ENCODE results near the gene RPL39L. TPM values are rescaled to one million over a fixed set of nuclear protein-coding genes. Genes with fewer than 3 reads are reported as not detected.
"Not testable (repeated sequence)": the region's sequence is repeated elsewhere in the genome, so short reads cannot be mapped to it uniquely, and the experiment has no call there.

Gene RPL39L
- total RNA-seq, 1 experiment from 2014 or later = 145 TPM

DNA sequence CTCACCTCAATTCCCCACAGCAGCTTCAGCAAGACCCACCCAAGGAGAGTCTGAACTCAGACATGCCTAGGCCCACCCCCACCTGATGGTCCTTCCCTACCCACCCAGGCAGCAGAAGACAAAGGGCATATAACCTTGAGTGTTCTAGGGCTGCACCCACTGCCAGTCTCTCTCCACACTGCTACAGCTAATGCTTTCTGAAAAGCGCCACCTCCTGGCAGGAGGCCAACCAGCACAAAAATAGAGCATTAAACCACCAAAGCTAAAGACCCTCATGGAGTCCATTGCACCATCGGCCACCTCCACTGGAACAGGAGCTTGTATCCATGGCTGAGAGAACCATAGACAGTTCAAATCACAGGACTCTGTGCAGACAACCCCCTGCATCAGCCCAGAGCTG is 11.3 kb upstream of the RPL39L start:
- H3K9me3 ChIP-seq = peaks cover 17% of the 10 kb centered on the region
- no peak for DNase-seq
- H3K36me3 ChIP-seq = no peaks in the 10 kb centered on the region

DNA sequence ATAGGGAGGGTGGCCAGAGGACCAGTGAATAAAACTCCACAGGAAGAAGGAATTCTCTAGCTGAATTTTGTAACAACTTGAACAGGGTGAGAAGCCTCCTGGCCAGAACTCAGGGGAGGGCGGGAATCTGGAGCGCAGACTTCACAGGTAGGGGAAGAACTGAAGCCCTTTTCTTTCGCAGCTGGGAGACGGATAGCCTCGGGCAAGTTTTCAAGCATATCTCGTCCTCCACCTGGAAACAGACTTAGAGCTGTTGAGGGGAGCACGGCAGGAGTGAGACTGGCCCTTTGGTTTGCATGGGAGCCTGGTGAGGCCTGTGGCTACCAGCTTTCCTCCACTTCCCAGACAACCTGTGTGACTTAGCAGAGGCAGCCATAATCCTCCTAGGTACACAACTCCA is 10.9 kb upstream of the RPL39L start:
- H3K36me3 ChIP-seq = no peaks in the 10 kb centered on the region
- no peaks in the 10 kb centered on the region for H3K27me3 ChIP-seq
- H3K9me3 ChIP-seq = peaks cover 21% of the 10 kb centered on the region
- DNase-seq = no peak
- H3K4me3 ChIP-seq = no peak overlapping the region

More for the DNA sequence above, 11.3 kb upstream of the RPL39L start:
- no peak overlapping the region for H3K4me3 ChIP-seq
- no peaks in the 10 kb centered on the region for H3K27me3 ChIP-seq

DNA sequence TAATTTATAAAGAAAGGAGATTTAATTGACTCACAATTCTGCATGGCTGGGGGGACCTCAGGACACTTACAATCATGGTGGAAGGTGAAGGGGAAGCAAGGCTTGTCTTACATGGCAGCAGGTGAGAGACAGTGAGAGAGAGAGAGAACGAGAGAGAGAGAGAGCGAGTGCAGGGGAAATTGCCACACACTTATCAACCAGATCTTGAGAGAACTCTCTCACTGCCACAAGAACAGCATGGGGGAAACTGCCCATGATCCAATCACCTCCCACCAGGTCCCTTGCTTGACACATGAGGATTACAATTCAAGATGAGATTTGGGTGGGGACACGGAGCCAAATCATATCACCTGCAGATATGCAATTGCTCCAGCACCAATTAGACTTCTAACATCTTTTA is 7.1 kb upstream of the RPL39L start:
- DNase-seq = no peak
- no peak overlapping the region for H3K4me3 ChIP-seq
- H3K36me3 ChIP-seq = no peaks in the 10 kb centered on the region
- H3K9me3 ChIP-seq = peaks cover 21% of the 10 kb centered on the region
- H3K27me3 ChIP-seq = no peaks in the 10 kb centered on the region

DNA sequence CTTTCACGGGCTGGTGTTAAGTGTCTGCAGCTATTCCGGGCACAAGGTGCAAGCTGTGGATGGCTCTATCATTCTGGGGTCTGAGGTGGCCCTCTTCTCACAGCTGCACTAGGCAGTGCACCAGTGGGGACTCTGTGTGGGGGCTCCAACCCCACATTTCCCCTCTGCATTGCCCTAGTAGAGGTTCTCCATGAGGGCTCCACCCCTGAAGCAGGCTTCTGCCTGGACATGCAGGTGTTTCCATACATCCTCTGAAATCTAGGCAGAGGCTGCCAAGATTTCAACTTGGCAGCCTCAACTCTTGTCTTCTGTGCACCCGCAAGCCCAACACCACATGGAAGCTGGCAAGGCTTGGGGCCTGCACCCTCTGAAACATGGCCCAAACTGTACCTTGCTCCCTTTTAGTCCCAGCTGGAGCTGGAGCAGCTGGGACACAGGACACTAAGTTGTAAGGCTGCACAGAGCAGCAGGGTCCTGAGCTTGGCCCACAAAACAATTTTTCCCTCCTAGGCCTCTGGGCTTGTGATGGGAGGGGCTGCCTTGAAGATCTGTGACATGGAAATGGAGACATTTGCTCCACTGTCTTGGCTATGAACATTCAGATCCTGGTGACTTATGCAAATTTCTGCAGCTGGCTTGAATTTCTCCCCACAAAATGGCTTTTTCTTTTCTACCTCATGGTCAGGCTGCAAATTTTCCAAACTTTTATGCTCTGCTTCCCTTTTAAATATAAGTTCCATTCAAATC is 6.0 kb upstream of the RPL39L start:
- Histone ChIP-seq H3K27me3 (no peaks in the 10 kb centered on the region), H3K4me3 (no peak overlapping the region), H3K36me3 (no peaks in the 10 kb centered on the region), H3K9me3 (peaks cover 21% of the 10 kb centered on the region)
- DNase-seq = no peak

DNA sequence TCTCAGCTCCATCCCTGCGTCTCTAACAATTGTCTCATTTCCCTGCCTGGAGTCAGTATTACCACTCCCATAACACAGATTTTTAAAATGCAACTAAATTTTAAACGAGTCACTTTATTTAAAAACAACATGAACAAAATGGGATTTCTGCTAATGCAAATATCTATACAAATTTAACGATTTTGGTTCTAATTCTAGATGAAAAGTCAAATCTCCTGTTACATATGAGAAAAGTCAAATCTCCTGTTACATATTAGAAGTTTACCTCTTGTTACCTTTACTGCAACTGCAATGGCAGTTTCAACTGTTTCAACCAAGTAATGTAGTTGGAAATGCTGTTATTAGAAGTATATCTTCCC is 578 bp upstream of the RPL39L start:
- Histone ChIP-seq H3K9me3 (peaks cover 12% of the 10 kb centered on the region), H3K27me3 (no peaks in the 10 kb centered on the region), H3K4me3 (peak overlapping the region; percentile 61), H3K36me3 (peaks cover 13% of the 10 kb centered on the region)
- no peak for DNase-seq

DNA sequence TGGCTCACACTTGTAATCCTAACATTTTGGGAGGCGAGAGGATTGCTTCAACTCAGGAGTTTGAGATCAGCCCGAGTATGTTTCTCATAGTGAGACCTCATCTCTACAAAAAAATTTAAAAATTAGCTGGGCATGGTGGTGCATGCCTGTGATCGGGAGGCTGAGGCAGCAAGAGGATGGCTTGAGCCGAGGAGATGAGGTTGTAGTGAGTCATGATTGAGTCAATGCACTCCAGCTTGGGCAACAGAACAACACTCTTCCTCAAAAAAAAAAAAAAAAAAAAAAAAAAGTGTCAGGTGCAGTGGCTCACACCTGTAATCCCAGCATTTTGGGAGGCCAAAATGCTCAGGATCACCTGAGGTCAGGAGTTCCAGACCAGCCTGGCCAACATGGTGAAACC is 2.4 kb downstream of the RPL39L start:
- H3K27me3 ChIP-seq = no peaks in the 10 kb centered on the region
- peaks cover 6% of the 10 kb centered on the region; the same call in 1 of the 2 replicates for H3K9me3 ChIP-seq
- peak; percentile 68 for DNase-seq
- peaks cover 25% of the 10 kb centered on the region for H3K36me3 ChIP-seq
- H3K4me3 ChIP-seq = no peak overlapping the region

- no peak overlapping the region for H3K4me3 ChIP-seq
- peaks cover 4% of the 10 kb centered on the region; the same call in 1 of the 2 replicates for H3K9me3 ChIP-seq
- no peak for DNase-seq
- peaks cover 27% of the 10 kb centered on the region for H3K36me3 ChIP-seq
- no peaks in the 10 kb centered on the region for H3K27me3 ChIP-seq
Measured at GRCh38 chr3:187136337-187136736, 3.0 kb downstream of the RPL39L start.

GRCh38 chr3:187135172-187135690 is 4.1 kb downstream of the RPL39L start:
- H3K9me3 ChIP-seq, H3K27me3 ChIP-seq, H3K4me3 ChIP-seq, DNase-seq: not testable (repeated sequence)
- H3K36me3 ChIP-seq = peaks cover 29% of the 10 kb centered on the region

DNA sequence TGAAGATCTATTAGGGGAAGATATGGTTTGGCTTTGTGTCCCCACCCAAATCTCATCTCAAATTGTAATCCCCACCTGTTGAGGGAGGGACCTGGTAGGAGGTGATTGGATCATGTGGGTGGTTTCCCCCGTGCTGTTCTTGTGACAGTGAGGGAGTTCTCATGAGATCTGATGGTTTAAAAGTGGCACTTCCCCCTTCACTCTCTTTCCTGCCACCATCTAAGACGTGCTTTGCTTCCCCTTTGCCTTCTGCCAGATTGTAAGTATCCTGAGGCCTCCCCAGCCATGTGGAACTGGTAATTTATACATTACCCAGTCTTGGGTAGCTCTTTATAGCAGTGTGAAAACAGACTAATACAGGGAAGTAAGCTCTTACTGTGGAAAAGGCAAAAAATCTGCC is 6.1 kb downstream of the RPL39L start:
- not testable (repeated sequence) for H3K27me3 ChIP-seq, DNase-seq, H3K9me3 ChIP-seq, H3K4me3 ChIP-seq
- H3K36me3 ChIP-seq = peaks cover 32% of the 10 kb centered on the region

- H3K36me3 ChIP-seq = peaks cover 32% of the 10 kb centered on the region
- H3K4me3 ChIP-seq = no peak overlapping the region
- H3K27me3 ChIP-seq = no peaks in the 10 kb centered on the region
- H3K9me3 ChIP-seq = 0 out of 2 replicates have a peak, but pooled peaks cover 3% of the 10 kb centered on the region
- no peak for DNase-seq
Measured at GRCh38 chr3:187132666-187133065, 6.6 kb downstream of the RPL39L start.

- H3K27me3 ChIP-seq = no peaks in the 10 kb centered on the region
- DNase-seq = no peak
- no peak overlapping the region for H3K4me3 ChIP-seq
- peaks cover 6% of the 10 kb centered on the region for H3K9me3 ChIP-seq
- H3K36me3 ChIP-seq = peaks cover 36% of the 10 kb centered on the region
Measured at GRCh38 chr3:187131981-187132380, 7.3 kb downstream of the RPL39L start.

GRCh38 chr3:187130346-187131066 is 8.8 kb downstream of the RPL39L start:
- H3K4me3 ChIP-seq = no peak overlapping the region

DNA sequence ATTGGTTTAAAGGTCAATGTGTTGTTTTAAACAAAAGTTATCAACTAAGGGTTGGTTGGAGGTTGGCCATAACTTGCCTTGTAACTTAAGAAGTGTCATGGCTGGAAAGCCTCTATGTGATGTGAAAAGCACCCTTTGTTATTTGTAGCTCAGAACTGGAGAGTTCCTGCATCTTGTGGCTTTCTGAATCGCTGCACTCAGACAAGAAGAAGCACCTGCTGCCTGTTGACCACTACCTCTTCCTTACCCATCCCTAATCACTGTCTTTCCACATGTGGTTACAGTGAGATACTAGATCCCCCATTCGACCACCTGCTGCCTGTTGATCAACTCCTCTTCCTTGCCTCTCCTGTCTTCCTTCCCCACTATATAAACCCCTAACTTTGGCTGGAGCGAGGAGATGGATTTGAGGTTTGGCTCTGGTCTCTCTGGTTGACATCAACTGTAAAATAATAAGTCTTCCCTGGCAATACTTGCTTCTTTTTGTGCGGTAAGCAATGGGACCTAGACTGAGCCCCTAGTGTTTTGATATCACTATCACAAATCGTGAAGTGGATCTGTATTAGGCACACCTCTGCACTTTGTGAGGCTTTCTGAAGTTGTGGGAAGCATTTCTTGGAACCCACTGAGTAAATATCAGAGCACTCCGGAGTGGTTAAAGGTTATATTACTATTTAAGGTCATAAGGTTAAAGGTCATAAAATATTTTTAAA is 13.8 kb downstream of the RPL39L start:
- DNase-seq = no peak
- Histone ChIP-seq H3K36me3 (peaks cover 15% of the 10 kb centered on the region), H3K27me3 (no peaks in the 10 kb centered on the region), H3K9me3 (peaks cover 8% of the 10 kb centered on the region), H3K4me3 (no peak overlapping the region)

More at GRCh38 chr3:187130346-187131066, 8.8 kb downstream of the RPL39L start:
- no peak for DNase-seq
- Histone ChIP-seq H3K27me3 (no peaks in the 10 kb centered on the region), H3K36me3 (peaks cover 33% of the 10 kb centered on the region), H3K9me3 (peaks cover 8% of the 10 kb centered on the region)

GRCh38 chr3:187122261-187122660 is 17.0 kb downstream of the RPL39L start:
- Histone ChIP-seq H3K4me3 (no peak overlapping the region), H3K27me3 (no peaks in the 10 kb centered on the region), H3K36me3 (peaks cover 11% of the 10 kb centered on the region), H3K9me3 (peaks cover 5% of the 10 kb centered on the region)
- no peak for DNase-seq

DNA sequence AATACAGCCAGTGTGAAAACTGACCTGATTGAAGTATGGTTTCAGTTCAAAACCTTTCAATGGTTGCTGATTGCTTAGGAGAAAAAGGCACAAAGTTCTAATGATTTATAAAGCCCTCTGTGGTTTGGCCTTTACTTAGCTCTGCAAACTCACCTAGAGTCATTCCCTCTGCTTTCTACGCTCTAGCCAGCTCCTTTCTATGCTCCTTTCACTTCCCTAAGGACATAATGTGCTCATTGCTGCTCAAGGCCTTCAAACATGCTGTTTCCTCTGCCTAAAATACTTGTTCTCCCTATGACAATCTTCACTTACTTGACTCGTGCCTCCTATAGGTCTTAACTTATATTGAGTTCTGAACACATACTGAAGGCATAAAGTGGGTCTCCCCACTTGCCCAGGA is 19.0 kb downstream of the RPL39L start:
- Histone ChIP-seq H3K9me3 (no peaks in the 10 kb centered on the region), H3K27me3 (no peaks in the 10 kb centered on the region), H3K36me3 (peaks cover 3% of the 10 kb centered on the region), H3K4me3 (no peak overlapping the region)
- DNase-seq = no peak

- Histone ChIP-seq H3K36me3 (no peaks in the 10 kb centered on the region), H3K9me3 (no peaks in the 10 kb centered on the region)
- DNase-seq = no peak
Measured at GRCh38 chr3:187114511-187114910, 24.8 kb downstream of the RPL39L start.

More at GRCh38 chr3:187114511-187114910, 24.8 kb downstream of the RPL39L start:
- Histone ChIP-seq H3K4me3 (no peak overlapping the region), H3K27me3 (no peaks in the 10 kb centered on the region)
